Tibial nerve (tissue), 4 donors: ENCODE data around the gene PHC2. TPM values are rescaled to one million over a fixed set of nuclear protein-coding genes. Genes with fewer than 3 reads are reported as not detected.

Experiments used
- DNase-seq, 2 donors: peaks; one replicate each; pipeline ENCODE4 v3.0.0-alpha.2; 2019; ENCODE audit warnings: low spot score in 2 of 2
- H3K27ac ChIP-seq, 4 donors: fragments of 200-600 bp; sonication (generic) in 3 of 4; one replicate each; pipeline ENCODE4 v1.5.1; 2017 to 2019; ENCODE audit warnings: mild to moderate bottlenecking in 1 of 4
- H3K27me3 ChIP-seq, 2 donors: fragments of 200-600 bp; sonication (generic) in 1 of 2; one replicate each; pipeline versions ENCODE4 v1.5.1 to v1.6.0; 2017 to 2019
- H3K36me3 ChIP-seq, 3 donors: fragments of 200-600 bp; sonication (generic); one replicate each; pipeline ENCODE4 v1.5.1; 2018 to 2019
- H3K4me1 ChIP-seq, 4 donors: fragments of 200-600 bp; sonication (generic) in 3 of 4; one replicate each; pipeline ENCODE4 v1.5.1; 2017 to 2019
- H3K4me3 ChIP-seq, 4 donors: fragments of 200-600 bp; sonication (generic) in 3 of 4; one replicate each; pipeline ENCODE4 v1.5.1; 2017 to 2019; ENCODE audit warnings: mild to moderate bottlenecking in 1 of 4, moderate library complexity in 1 of 4
- H3K9me3 ChIP-seq, 4 donors: fragments of 200-600 bp; sonication (generic) in 3 of 4; one replicate each; pipeline ENCODE4 v1.5.1; 2017 to 2019
- EP300 ChIP-seq, 2 donors: sonication (generic); formaldehyde crosslinking; IDR thresholded peaks; one replicate each; pipeline ENCODE4 v1.6.1; 2017; ENCODE audit warnings: antibody characterized with exemption in 2 of 2, mild to moderate bottlenecking in 1 of 2
- POLR2A ChIP-seq, 2 donors: fragments of 450-650 bp; IDR thresholded peaks; one replicate each; pipeline ENCODE4 v1.6.1; 2017; ENCODE audit warnings: antibody characterized with exemption in 2 of 2, mild to moderate bottlenecking in 2 of 2, moderate library complexity in 2 of 2
- WGBS, 2 donors: methylation state at CpG; one replicate each; pipeline ENCODE4 v1.1.5; 2018; 5-methylcytosine and 5-hydroxymethylcytosine counted together
- total RNA-seq, 4 donors: library from RNA; depleted of rRNA; stranded (reverse); fragments of >200 nt; gene quantifications; one replicate each; pipeline ENCODE4 v1.1.0, GENCODE V29; 2016
- TF ChIP-seq, protein P1 (sequence below), 5 experiments: fragments of 200-600 bp in 3 of 5; fragments of 450-650 bp in 2 of 5; sonication (generic) in 3 of 5; IDR thresholded peaks; one replicate each; pipeline ENCODE4 v1.5.1; 2016 to 2019; ENCODE audit warnings: antibody characterized with exemption in 5 of 5, mild to moderate bottlenecking in 3 of 5, moderate library complexity in 2 of 5

The PHC2 gene
- total RNA-seq, 4 donors from 2014 or later, result 152 to 458 (median 204) TPM

DNA sequence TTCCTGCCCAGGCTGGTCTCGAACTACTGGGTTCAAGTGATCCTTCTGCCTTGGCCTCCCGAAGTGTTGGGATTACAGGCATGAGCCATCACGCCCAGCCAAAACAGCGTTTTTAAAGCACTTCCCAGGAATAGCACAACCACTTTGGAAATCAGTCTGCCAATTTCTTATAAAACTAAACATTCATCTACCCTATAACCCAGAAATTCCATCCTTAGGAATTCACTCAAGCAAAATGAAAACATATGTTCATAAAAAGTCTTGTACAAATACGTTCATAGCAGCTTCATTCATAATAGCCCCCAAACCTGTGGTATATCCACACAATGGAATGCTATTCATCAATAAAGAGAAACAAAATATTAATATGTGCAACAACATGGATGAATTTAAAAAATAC is 36.1 kb downstream of the PHC2 start:
- no peak for TF ChIP-seq EP300 (IDR thresholded peaks at IDR 0.05)
- no peak for TF ChIP-seq POLR2A (IDR thresholded peaks at IDR 0.05)
- TF ChIP-seq, protein P1, sequence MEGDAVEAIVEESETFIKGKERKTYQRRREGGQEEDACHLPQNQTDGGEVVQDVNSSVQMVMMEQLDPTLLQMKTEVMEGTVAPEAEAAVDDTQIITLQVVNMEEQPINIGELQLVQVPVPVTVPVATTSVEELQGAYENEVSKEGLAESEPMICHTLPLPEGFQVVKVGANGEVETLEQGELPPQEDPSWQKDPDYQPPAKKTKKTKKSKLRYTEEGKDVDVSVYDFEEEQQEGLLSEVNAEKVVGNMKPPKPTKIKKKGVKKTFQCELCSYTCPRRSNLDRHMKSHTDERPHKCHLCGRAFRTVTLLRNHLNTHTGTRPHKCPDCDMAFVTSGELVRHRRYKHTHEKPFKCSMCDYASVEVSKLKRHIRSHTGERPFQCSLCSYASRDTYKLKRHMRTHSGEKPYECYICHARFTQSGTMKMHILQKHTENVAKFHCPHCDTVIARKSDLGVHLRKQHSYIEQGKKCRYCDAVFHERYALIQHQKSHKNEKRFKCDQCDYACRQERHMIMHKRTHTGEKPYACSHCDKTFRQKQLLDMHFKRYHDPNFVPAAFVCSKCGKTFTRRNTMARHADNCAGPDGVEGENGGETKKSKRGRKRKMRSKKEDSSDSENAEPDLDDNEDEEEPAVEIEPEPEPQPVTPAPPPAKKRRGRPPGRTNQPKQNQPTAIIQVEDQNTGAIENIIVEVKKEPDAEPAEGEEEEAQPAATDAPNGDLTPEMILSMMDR (IDR thresholded peaks at IDR 0.05), result no peak
- H3K27ac ChIP-seq, result no peak overlapping the region
- peaks cover 0 to 12% (median 0%) of the 10 kb centered on the region in 4 donors for H3K4me1 ChIP-seq
- H3K4me3 ChIP-seq, result no peak overlapping the region
- DNase-seq, result no peak
- no peaks in the 10 kb centered on the region for H3K9me3 ChIP-seq
- WGBS, 2 donors, result 42 to 58% methylated on average over 5 of the region's 5 CpGs
- H3K27me3 ChIP-seq, result no peaks in the 10 kb centered on the region
- H3K36me3 ChIP-seq, result no peaks in the 10 kb centered on the region

DNA sequence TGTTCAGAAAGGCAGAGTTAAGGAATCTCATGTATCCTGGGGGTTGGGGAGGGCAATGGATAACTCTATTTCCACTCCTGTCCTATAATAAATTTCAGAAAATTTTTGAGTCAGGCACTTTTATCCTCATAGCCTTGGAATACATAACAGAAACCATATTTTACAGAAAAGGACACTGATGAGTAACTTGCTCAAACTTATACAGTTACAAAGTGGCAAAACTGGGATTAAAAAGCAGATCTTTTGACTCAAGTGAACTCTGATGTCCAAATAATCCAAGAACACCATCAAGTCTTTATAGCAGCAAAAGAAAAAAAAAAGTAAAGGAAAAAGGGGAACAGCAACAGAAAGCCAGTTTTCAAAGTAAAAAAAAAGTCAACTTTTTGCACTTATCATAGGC is 36.9 kb downstream of the PHC2 start:
- Histone ChIP-seq H3K4me3 (no peak overlapping the region), H3K27me3 (no peaks in the 10 kb centered on the region), H3K36me3 (no peaks in the 10 kb centered on the region), H3K4me1 (peaks cover 0 to 20% (median 3%) of the 10 kb centered on the region in 4 donors), H3K9me3 (no peaks in the 10 kb centered on the region), H3K27ac (no peak overlapping the region)
- no peak for DNase-seq
- TF ChIP-seq EP300 (IDR thresholded peaks at IDR 0.05) (no peak), POLR2A (IDR thresholded peaks at IDR 0.05) (no peak)
- TF ChIP-seq, protein P1 (IDR thresholded peaks at IDR 0.05), result no peak

DNA sequence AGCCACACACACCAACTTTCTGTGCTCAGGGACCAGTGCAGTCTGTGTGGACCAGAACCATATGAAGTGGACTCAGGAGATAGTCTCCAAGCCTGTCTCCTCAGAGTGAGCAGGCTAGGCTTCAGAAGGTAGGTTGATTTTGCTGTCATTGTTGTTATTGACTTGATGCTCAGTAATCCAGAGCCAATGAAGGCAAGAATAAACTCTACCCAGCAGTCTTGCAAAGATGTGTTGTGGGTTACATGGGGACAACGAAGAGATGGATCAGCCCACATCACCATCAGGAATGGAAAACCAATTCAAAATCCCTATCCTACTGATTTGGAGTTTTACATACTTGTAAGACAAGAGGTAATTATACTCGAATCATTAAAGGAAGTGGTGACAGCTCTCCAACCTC is 37.4 kb downstream of the PHC2 start:
- Histone ChIP-seq H3K27me3 (no peaks in the 10 kb centered on the region), H3K9me3 (no peaks in the 10 kb centered on the region), H3K4me1 (peaks cover 0 to 24% (median 3%) of the 10 kb centered on the region in 4 donors), H3K36me3 (no peaks in the 10 kb centered on the region), H3K27ac (no peak overlapping the region), H3K4me3 (no peak overlapping the region)
- TF ChIP-seq, protein P1 (IDR thresholded peaks at IDR 0.05), result no peak
- 48 to 57% methylated on average over 2 of the region's 2 CpGs for WGBS, 2 donors
- no peak for DNase-seq

DNA sequence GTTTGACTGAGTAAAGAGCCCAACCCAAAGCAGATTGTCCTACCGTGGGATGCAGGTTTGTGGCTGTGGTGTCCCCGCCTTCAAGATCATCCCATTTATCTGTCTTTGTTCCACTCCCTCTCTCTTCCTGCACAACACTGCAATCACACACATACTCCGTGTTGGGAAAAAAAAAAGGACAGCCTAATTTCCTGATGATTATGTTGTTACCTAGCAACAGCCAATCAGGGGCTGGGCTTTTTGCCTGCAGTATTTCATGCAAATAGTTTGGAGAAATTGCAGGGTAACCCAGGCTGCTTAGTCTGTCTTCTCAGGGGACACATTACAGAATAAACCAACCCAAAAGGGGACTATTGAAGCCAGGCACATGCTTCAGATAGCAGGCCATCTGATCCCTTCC is 38.3 kb downstream of the PHC2 start:
- TF ChIP-seq EP300 (IDR thresholded peaks at IDR 0.05) (no peak), POLR2A (IDR thresholded peaks at IDR 0.05) (no peak)
- TF ChIP-seq, protein P1 (IDR thresholded peaks at IDR 0.05), result no peak
- Histone ChIP-seq H3K36me3 (no peaks in the 10 kb centered on the region), H3K4me3 (no peak overlapping the region), H3K27ac (no peak overlapping the region), H3K27me3 (no peaks in the 10 kb centered on the region), H3K9me3 (no peaks in the 10 kb centered on the region), H3K4me1 (peaks cover 0 to 24% (median 3%) of the 10 kb centered on the region in 4 donors)
- no peak for DNase-seq
- WGBS, 2 donors, result 36 to 37% methylated on average over 3 of the region's 3 CpGs

DNA sequence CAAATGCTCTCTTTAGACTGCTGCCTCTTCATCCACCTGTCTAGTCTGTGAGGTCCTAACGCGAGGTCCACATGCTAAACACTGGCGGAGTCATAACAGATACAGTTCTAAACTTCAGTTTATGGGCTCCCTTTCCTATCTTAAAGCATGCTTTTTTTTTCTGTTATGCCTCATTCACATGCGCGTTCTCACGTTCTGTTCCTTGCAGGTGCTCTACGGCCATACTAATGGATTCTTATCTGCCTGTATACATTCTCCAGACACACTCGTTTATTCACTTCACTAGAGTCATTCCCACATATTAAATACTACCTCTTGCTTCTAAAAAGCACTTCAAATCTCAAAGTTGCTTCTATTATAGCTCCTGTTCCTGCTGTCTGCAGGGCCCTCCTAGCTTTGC is 38.7 kb downstream of the PHC2 start:
- Histone ChIP-seq H3K27me3 (no peaks in the 10 kb centered on the region), H3K27ac (no peak overlapping the region), H3K4me1 (peaks cover 0 to 24% (median 3%) of the 10 kb centered on the region in 4 donors), H3K9me3 (no peaks in the 10 kb centered on the region), H3K4me3 (no peak overlapping the region), H3K36me3 (no peaks in the 10 kb centered on the region)
- 90% methylated on average over 8 of the region's 8 CpGs for WGBS, 2 donors
- DNase-seq, result no peak
- TF ChIP-seq POLR2A (IDR thresholded peaks at IDR 0.05) (no peak), EP300 (IDR thresholded peaks at IDR 0.05) (no peak)
- TF ChIP-seq, protein P1 (IDR thresholded peaks at IDR 0.05), result no peak
